Heart left ventricle (tissue), 16 donors: Measurements from ENCODE around the gene AP3S2. TPM values are rescaled to one million over a fixed set of nuclear protein-coding genes. Genes with fewer than 3 reads are reported as not detected.
"Not testable (repeated sequence)": the region's sequence is repeated elsewhere in the genome, so short reads cannot be mapped to it uniquely, and the experiment has no call there.

Source experiments
- ATAC-seq, 4 donors: fragments of 200-7000 bp; cut with Tn5 transposase; one replicate each; pipeline ENCODE4 v1.9.1; 2020 to 2022; ENCODE audit warnings: moderate library complexity in 4 of 4, mild to moderate bottlenecking in 3 of 4, moderate number of reproducible peaks in 1 of 4
- DNase-seq, 5 donors: peaks; one replicate each; pipeline ENCODE4 v3.0.0-alpha.2; 2020
- H3K27ac ChIP-seq, 12 donors: fragments of 200-600 bp; sonication (generic) in 4 of 12; one replicate each; pipeline versions ENCODE4 v1.5.0 to v1.8.0; 2016 to 2022; ENCODE audit warnings: mild to moderate bottlenecking in 2 of 12
- H3K27me3 ChIP-seq, 9 donors: fragments of 200-600 bp; sonication (generic) in 2 of 9; one replicate each; pipeline versions ENCODE4 v1.5.1 to v1.8.0; 2016 to 2022; ENCODE audit warnings: mild to moderate bottlenecking in 3 of 9
- H3K36me3 ChIP-seq, 9 donors: fragments of 200-600 bp; sonication (generic) in 2 of 9; one replicate each; pipeline versions ENCODE4 v1.5.0 to v1.8.0; 2018 to 2022; ENCODE audit warnings: mild to moderate bottlenecking in 2 of 9
- H3K4me1 ChIP-seq, 12 donors: fragments of 200-600 bp; sonication (generic) in 4 of 12; one replicate each; pipeline versions ENCODE4 v1.5.0 to v1.8.0; 2016 to 2022; ENCODE audit warnings: mild to moderate bottlenecking in 3 of 12
- H3K4me3 ChIP-seq, 12 donors: fragments of 200-600 bp; sonication (generic) in 4 of 12; one replicate each; pipeline versions ENCODE4 v1.5.0 to v1.8.0; 2017 to 2022; ENCODE audit warnings: mild to moderate bottlenecking in 9 of 12, moderate library complexity in 4 of 12
- H3K9me3 ChIP-seq, 12 donors: fragments of 200-600 bp; sonication (generic) in 4 of 12; one replicate each; pipeline versions ENCODE4 v1.5.0 to v1.8.0; 2016 to 2022; ENCODE audit warnings: mild to moderate bottlenecking in 1 of 12
- POLR2A ChIP-seq, 2 donors: fragments of 450-650 bp; IDR thresholded peaks; one replicate each; pipeline ENCODE4 v1.6.1; 2017; ENCODE audit warnings: antibody characterized with exemption in 2 of 2, mild to moderate bottlenecking in 2 of 2, moderate library complexity in 2 of 2
- WGBS, 4 donors: extraction: QIAGEN DNeasy Blood & Tissue Kit in 2 of 4; methylation state at CpG; one replicate each; pipeline versions ENCODE4 v1.1.5 to v1.1.7; 2013 to 2018; 5-methylcytosine and 5-hydroxymethylcytosine counted together
- intact Hi-C, 10 donors: fragments of 100-400 bp; cut with DNase I; formaldehyde crosslinking; loops; one replicate each; pipeline versions ENCODE4 v1.11.1 to v1.14.2; 2022
- polyA plus RNA-seq, 2 donors: library from polyadenylated mRNA; stranded (reverse); fragments of 200-250 nt; gene quantifications; one replicate each; pipeline ENCODE4 v1.2.3, GENCODE V29; 2013
- total RNA-seq, 9 donors: library from RNA; depleted of rRNA in 2 of 9; stranded (reverse); fragments of >200 nt in 2 of 9; fragmentation: NEBNext Ultra II Directional in 3 of 9; extraction: Animal tissue kit (Norgen Biotek cat#: 25700) in 3 of 9; gene quantifications; one replicate each; pipeline versions ENCODE4 v1.1.0 to v1.2.4, GENCODE V29; 2016 to 2023
- TF ChIP-seq, protein P1 (sequence below), 12 donors: fragments of 200-600 bp; sonication (generic) in 4 of 12; IDR thresholded peaks; one replicate each; pipeline versions ENCODE4 v1.5.0 to v1.8.0; 2018 to 2022; ENCODE audit warnings: antibody characterized with exemption in 12 of 12, mild to moderate bottlenecking in 5 of 12
- donor health status: ischemic (EF 13 %, LVEDD 7.1; RV severe dilation, severe dysfunction).
- donor health status: healthy with polysubstance abuse.
- donor health status: DM: no; HTN: yes; CAD: no.
- donor health status: DM: no; HTN: no; CAD: no.
- donor health status: ischemic (EF 25% LVEDD 6.9; RV normal size, moderate dysfunction).
- donor health status: ischemic (EF 25% LVEDD 5.7; RV mildly dilated, moderate dysfunction).
- donor health status: healthy.
- donor health status: DM: yes; HTN: yes; CAD: no.
- donor health status: ischemic (EF 35%, LVEDD 5.7; RV mildly dilated, moderate dysfunction).
- donor health status: nonischemic (EF 11% LVEDD 7.7; RV severe dilation, severe dysfunction).
- donor health status: DM: yes; HTN: yes; CAD: no.
- donor health status: PGD.
- donor health status: ischemic (EF 29% LVEDD 5.4; RV normal size, mild dysfunction).
- donor health status: nonischemic (EF 23%, LVEDD 6.1; RV moderate dilation, normal function).

The AP3S2 gene
- total and polyA plus RNA-seq, 11 donors: 15.4 to 64.6 (median 43.3) TPM

DNA sequence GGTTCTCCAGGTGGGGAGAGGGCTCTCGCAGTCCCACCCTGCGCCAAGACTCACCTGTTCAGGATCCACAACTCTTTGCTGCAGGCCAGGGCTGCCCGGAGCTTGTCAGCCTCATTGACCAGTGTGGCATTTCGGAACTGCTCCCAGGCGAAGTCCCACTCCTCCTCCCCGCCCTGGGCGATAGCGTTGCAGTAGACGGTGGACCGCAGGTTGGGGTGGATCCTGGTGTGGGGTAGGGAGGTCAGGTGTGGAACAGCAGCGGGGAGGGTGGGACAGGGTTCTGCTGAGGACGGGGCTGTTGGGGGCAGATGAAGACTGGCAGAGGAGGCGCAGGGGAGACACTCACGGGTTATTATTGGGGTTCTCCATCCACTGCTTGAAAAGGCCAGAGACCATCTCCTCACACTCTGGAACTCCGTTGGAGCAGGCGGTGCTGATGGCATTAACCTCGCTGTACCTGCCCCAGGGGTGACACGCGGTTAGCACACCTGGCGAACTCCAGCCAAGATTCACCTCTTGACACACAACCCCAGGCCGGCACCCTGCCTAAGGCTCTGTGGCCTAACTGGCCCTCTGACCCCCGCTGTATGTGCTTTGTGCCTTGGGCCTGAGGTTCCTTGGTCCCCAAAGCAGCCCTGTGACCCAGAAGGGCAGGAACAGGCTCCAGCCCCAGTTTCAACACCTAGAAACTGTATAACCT, 101.5 kb downstream of the AP3S2 start:
- ATAC-seq: peak in 1 of 4 donors; percentile 33
- Histone ChIP-seq H3K27me3 (no peaks in the 10 kb centered on the region), H3K36me3 (peaks cover 0 to 51% (median 0%) of the 10 kb centered on the region in 9 donors), H3K9me3 (peaks cover 0 to 23% (median 3%) of the 10 kb centered on the region in 12 donors), H3K4me3 (no peak overlapping the region), H3K4me1 (peaks cover 0 to 15% (median 7%) of the 10 kb centered on the region in 12 donors), H3K27ac (no peak overlapping the region)
- WGBS, 4 donors: 88 to 96% (median 93%) methylated on average over 20 to 22 of the region's 22 CpGs
- no peak for DNase-seq
- TF ChIP-seq POLR2A (IDR thresholded peaks at IDR 0.05): no peak
- TF ChIP-seq, protein P1, sequence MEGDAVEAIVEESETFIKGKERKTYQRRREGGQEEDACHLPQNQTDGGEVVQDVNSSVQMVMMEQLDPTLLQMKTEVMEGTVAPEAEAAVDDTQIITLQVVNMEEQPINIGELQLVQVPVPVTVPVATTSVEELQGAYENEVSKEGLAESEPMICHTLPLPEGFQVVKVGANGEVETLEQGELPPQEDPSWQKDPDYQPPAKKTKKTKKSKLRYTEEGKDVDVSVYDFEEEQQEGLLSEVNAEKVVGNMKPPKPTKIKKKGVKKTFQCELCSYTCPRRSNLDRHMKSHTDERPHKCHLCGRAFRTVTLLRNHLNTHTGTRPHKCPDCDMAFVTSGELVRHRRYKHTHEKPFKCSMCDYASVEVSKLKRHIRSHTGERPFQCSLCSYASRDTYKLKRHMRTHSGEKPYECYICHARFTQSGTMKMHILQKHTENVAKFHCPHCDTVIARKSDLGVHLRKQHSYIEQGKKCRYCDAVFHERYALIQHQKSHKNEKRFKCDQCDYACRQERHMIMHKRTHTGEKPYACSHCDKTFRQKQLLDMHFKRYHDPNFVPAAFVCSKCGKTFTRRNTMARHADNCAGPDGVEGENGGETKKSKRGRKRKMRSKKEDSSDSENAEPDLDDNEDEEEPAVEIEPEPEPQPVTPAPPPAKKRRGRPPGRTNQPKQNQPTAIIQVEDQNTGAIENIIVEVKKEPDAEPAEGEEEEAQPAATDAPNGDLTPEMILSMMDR (IDR thresholded peaks at IDR 0.05): no peak
- intact Hi-C loops: no loop called here

DNA sequence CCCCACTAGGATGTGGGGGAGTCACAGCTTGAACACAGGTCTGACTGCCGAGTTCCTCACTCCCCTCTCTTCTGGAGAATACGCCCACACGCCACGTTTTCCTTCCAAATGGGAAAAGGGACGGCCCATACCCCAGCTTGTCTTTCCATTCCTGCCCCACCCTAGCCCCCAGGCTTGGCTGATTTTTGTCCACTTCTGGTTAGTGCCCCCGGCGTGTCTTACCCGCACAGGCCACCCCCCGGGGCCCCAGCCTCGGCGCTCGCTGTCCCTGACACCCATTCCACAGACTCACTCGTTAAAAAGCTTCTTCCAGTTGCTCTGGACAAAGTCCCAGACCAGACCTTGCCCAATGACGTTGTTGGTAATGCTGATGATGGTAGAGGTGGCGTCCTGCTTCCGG, 103.1 kb downstream of the AP3S2 start:
- peaks cover 0 to 46% (median 0%) of the 10 kb centered on the region in 9 donors for H3K36me3 ChIP-seq
- H3K4me1 ChIP-seq: peaks cover 0 to 13% (median 6%) of the 10 kb centered on the region in 12 donors
- TF ChIP-seq POLR2A (IDR thresholded peaks at IDR 0.05): no peak
- TF ChIP-seq, protein P1 (IDR thresholded peaks at IDR 0.05): no peak
- H3K9me3 ChIP-seq: peaks cover 0 to 21% (median 3%) of the 10 kb centered on the region in 12 donors
- no peaks in the 10 kb centered on the region for H3K27me3 ChIP-seq
- intact Hi-C loops: no loop called here
- DNase-seq (no peak), ATAC-seq (no peak)
- 83 to 89% (median 87%) methylated on average over 16 of the region's 16 CpGs for WGBS, 4 donors
- no peak overlapping the region for H3K27ac ChIP-seq
- no peak overlapping the region for H3K4me3 ChIP-seq

DNA sequence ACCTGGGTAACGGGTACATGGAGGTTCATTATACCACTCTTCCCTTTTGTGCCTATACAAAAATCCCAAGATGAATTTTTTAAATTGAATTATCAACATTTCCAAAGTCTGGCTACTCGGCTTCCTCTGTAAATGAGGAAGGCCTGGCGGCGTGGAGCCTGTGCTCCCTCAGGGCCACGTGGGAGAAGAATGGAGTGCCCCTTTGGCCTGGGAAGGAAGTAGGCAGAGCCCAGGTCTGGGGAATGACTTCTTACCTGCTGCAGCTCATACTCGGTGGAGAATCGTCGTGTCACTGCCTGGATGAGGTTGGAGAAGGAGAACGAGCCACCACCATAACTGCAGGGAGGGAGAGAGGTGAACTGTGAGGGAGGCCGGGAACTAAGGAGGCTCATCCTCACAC, 103.6 kb downstream of the AP3S2 start:
- Histone ChIP-seq H3K4me3 (no peak overlapping the region), H3K36me3 (peaks cover 0 to 51% (median 0%) of the 10 kb centered on the region in 9 donors), H3K9me3 (peaks cover 0 to 21% (median 3%) of the 10 kb centered on the region in 12 donors), H3K27ac (no peak overlapping the region), H3K27me3 (no peaks in the 10 kb centered on the region), H3K4me1 (peaks cover 0 to 9% (median 2%) of the 10 kb centered on the region in 12 donors)
- intact Hi-C loops: no loop called here
- ATAC-seq (no peak), DNase-seq (no peak)
- WGBS, 4 donors: 74 to 83% (median 79%) methylated on average over 10 of the region's 10 CpGs
- no peak for TF ChIP-seq POLR2A (IDR thresholded peaks at IDR 0.05)

GRCh38 chr15:89788585-89788984, 105.2 kb downstream of the AP3S2 start:
- H3K27me3 ChIP-seq, ATAC-seq, H3K27ac ChIP-seq, intact Hi-C loops, H3K4me1 ChIP-seq, DNase-seq, H3K4me3 ChIP-seq: not testable (repeated sequence)
- Histone ChIP-seq H3K9me3 (peaks cover 0 to 21% (median 3%) of the 10 kb centered on the region in 12 donors), H3K36me3 (peaks cover 0 to 51% (median 0%) of the 10 kb centered on the region in 9 donors)
- 97 to 99% (median 97%) methylated on average over 4 of the region's 4 CpGs for WGBS, 4 donors

DNA sequence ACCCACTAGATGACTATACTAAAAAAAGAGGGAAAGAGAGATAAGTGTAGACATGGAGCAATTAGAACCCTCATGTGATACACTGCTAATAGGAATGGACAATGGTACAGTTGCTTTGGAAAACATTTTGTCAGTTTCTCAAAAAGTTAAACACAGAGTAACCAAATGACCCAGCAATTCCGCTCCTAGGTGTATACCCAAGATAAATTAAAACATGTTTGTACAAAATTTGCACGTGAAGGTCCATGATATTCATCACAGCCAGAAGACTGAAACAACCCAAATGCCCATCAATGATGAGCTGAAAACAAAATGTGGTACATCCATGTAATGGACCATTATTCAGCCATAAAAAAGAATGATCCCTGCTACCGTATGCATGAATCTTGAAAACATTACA, 105.8 kb downstream of the AP3S2 start:
- H3K4me1 ChIP-seq: no peaks in the 10 kb centered on the region
- H3K27ac ChIP-seq: no peak overlapping the region
- ATAC-seq (no peak), DNase-seq (no peak)
- no peak overlapping the region for H3K4me3 ChIP-seq
- no peak for TF ChIP-seq POLR2A (IDR thresholded peaks at IDR 0.05)
- TF ChIP-seq, protein P1 (IDR thresholded peaks at IDR 0.05): no peak
- peaks cover 0 to 51% (median 0%) of the 10 kb centered on the region in 9 donors for H3K36me3 ChIP-seq
- intact Hi-C loops: no loop called here
- H3K27me3 ChIP-seq: no peaks in the 10 kb centered on the region
- WGBS, 4 donors: 93 to 97% (median 95%) methylated on average over 3 of the region's 3 CpGs
- H3K9me3 ChIP-seq: peaks cover 0 to 21% (median 3%) of the 10 kb centered on the region in 12 donors
